HEK293 (cell line): Measurements from ENCODE around the gene SYCP2.
A peak's percentile ranks its signal among the peaks of the same experiment; 100 is the strongest.

Source experiments
- BCL11A ChIP-seq: fragments of 450-650 bp; formaldehyde crosslinking; IDR thresholded peaks from 2 replicates; pipeline ENCODE4 v1.5.1; 2016; ENCODE audit warnings: low read depth, missing biosample characterization, missing genetic modification characterization
- CTCF ChIP-seq: fragments of 450-650 bp; formaldehyde crosslinking; IDR thresholded peaks from 2 replicates; pipeline ENCODE4 v1.5.1; 2016; ENCODE audit warnings: missing biosample characterization, missing genetic modification characterization
- ELK4 ChIP-seq: IDR thresholded peaks from 2 replicates; pipeline ENCODE4 v1.6.1; 2011; ENCODE audit warnings: mild to moderate bottlenecking, low read depth, low read length, borderline replicate concordance
- KLF17 ChIP-seq: fragments of 450-650 bp; formaldehyde crosslinking; IDR thresholded peaks from 2 replicates; pipeline ENCODE4 v1.5.1; 2016; ENCODE audit warnings: missing biosample characterization, missing genetic modification characterization
- PRDM1 ChIP-seq: fragments of 450-650 bp; formaldehyde crosslinking; IDR thresholded peaks from 2 replicates; pipeline ENCODE4; 2016; ENCODE audit warnings: missing biosample characterization, missing genetic modification characterization
- RBAK ChIP-seq: fragments of 450-650 bp; formaldehyde crosslinking; IDR thresholded peaks from 2 replicates; pipeline ENCODE4 v1.5.1; 2016; ENCODE audit warnings: missing biosample characterization, missing genetic modification characterization
- REST ChIP-seq: fragments of 450-650 bp; formaldehyde crosslinking; IDR thresholded peaks from 2 replicates; pipeline ENCODE4 v1.5.1; 2016; ENCODE audit warnings: missing biosample characterization, missing genetic modification characterization
- ZBTB20 ChIP-seq: fragments of 450-650 bp; formaldehyde crosslinking; IDR thresholded peaks from 2 replicates; pipeline ENCODE4 v1.5.1; 2016; ENCODE audit warnings: missing biosample characterization, missing genetic modification characterization
- ZBTB26 ChIP-seq: fragments of 450-650 bp; formaldehyde crosslinking; optimal IDR thresholded peaks from 2 replicates; pipeline ENCODE3; 2016; ENCODE audit warnings: missing biosample characterization, mild to moderate bottlenecking, missing genetic modification characterization
- ZFP37 ChIP-seq: fragments of 450-650 bp; formaldehyde crosslinking; IDR thresholded peaks from 2 replicates; pipeline ENCODE4 v1.5.1; 2016; ENCODE audit warnings: missing biosample characterization, missing genetic modification characterization
- ZNF112 ChIP-seq: fragments of 450-650 bp; formaldehyde crosslinking; IDR thresholded peaks from 2 replicates; pipeline ENCODE4 v1.5.0; 2017; ENCODE audit warnings: missing biosample characterization, missing genetic modification characterization
- ZNF138 ChIP-seq: fragments of 450-650 bp; formaldehyde crosslinking; IDR thresholded peaks from 2 replicates; pipeline ENCODE4 v1.5.1; 2016; ENCODE audit warnings: missing biosample characterization, missing genetic modification characterization, borderline replicate concordance
- ZNF140 ChIP-seq: fragments of 450-650 bp; formaldehyde crosslinking; IDR thresholded peaks from 2 replicates; pipeline ENCODE4 v1.5.1; 2016; ENCODE audit warnings: missing biosample characterization, missing genetic modification characterization
- ZNF174 ChIP-seq: fragments of 450-650 bp; formaldehyde crosslinking; IDR thresholded peaks from 2 replicates; pipeline ENCODE4 v1.5.0; 2017; ENCODE audit warnings: missing biosample characterization, mild to moderate bottlenecking, missing genetic modification characterization
- ZNF302 ChIP-seq: fragments of 450-650 bp; formaldehyde crosslinking; IDR thresholded peaks from 2 replicates; pipeline ENCODE4 v1.5.1; 2016; ENCODE audit warnings: missing biosample characterization, missing genetic modification characterization, low read depth
- ZNF350 ChIP-seq: fragments of 450-650 bp; formaldehyde crosslinking; IDR thresholded peaks from 2 replicates; pipeline ENCODE4 v1.5.0; 2017; ENCODE audit warnings: missing biosample characterization, mild to moderate bottlenecking, missing genetic modification characterization
- ZNF362 ChIP-seq: fragments of 450-650 bp; formaldehyde crosslinking; IDR thresholded peaks from 2 replicates; pipeline ENCODE4 v1.5.1; 2016; ENCODE audit warnings: missing biosample characterization, missing genetic modification characterization
- ZNF473 ChIP-seq: fragments of 450-650 bp; formaldehyde crosslinking; IDR thresholded peaks from 2 replicates; pipeline ENCODE4 v1.5.1; 2017; ENCODE audit warnings: missing biosample characterization, missing genetic modification characterization
- ZNF513 ChIP-seq: fragments of 450-650 bp; IDR thresholded peaks from 2 replicates; pipeline ENCODE4 v1.5.1; 2018; ENCODE audit warnings: missing biosample characterization, missing genetic modification characterization
- ZNF549 ChIP-seq: fragments of 450-650 bp; IDR thresholded peaks from 2 replicates; pipeline ENCODE4 v1.5.1; 2018; ENCODE audit warnings: missing biosample characterization, missing genetic modification characterization, mild to moderate bottlenecking, inconsistent platforms, moderate library complexity
- ZNF558 ChIP-seq: fragments of 450-650 bp; formaldehyde crosslinking; IDR thresholded peaks from 2 replicates; pipeline ENCODE4 v1.5.1; 2016; ENCODE audit warnings: missing biosample characterization, missing genetic modification characterization
- ZNF596 ChIP-seq: fragments of 450-650 bp; IDR thresholded peaks from 2 replicates; pipeline ENCODE4 v1.5.0; 2018; ENCODE audit warnings: missing biosample characterization, mild to moderate bottlenecking, missing genetic modification characterization, moderate library complexity
- ZNF600 ChIP-seq: fragments of 450-650 bp; formaldehyde crosslinking; IDR thresholded peaks from 2 replicates; pipeline ENCODE4 v1.5.1; 2016; ENCODE audit warnings: missing biosample characterization, missing genetic modification characterization
- ZNF645 ChIP-seq: fragments of 450-650 bp; formaldehyde crosslinking; IDR thresholded peaks from 2 replicates; pipeline ENCODE4; 2016; ENCODE audit warnings: missing biosample characterization, missing genetic modification characterization
- ZNF76 ChIP-seq: fragments of 450-650 bp; formaldehyde crosslinking; IDR thresholded peaks from 2 replicates; pipeline ENCODE4; 2016; ENCODE audit warnings: low read depth, missing biosample characterization, missing genetic modification characterization, borderline replicate concordance

Gene SYCP2

GRCh38 chr20:59940129-59940955 lies 6.9 kb upstream of the SYCP2 start, which contains the start of the genes FAM217B and PPP1R3D (continued):
- no peak for TF ChIP-seq CTCF (tag by site-specific recombination)
- no peak for TF ChIP-seq ZNF473 (tag by site-specific recombination)
- no peak for TF ChIP-seq ZNF549
- TF ChIP-seq KLF17 (tag by site-specific recombination): peak; percentile 44; the same call in 1 of the 2 replicates
- TF ChIP-seq ZBTB26 (tag by site-specific recombination): peak; percentile 90
- no peak for TF ChIP-seq ZNF140 (tag by site-specific recombination)
- TF ChIP-seq BCL11A (tag by site-specific recombination): no peak
- TF ChIP-seq ZNF138 (tag by site-specific recombination): no peak
- no peak for TF ChIP-seq ZNF350
- TF ChIP-seq ZNF558 (tag by site-specific recombination): peak; percentile 9; the same call in 1 of the 2 replicates
- TF ChIP-seq PRDM1 (tag by site-specific recombination): no peak
- TF ChIP-seq ZNF513 (tag by site-specific recombination): no peak
- TF ChIP-seq ELK4: no peak
- peak; percentile 31; the same call in 1 of the 2 replicates for TF ChIP-seq ZBTB20 (tag by site-specific recombination)
- TF ChIP-seq ZFP37 (tag by site-specific recombination): 0 out of 2 replicates have a peak, but pooled peaks have one; percentile 47
- peak; percentile 91 for TF ChIP-seq ZNF76
- TF ChIP-seq ZNF362: no peak
- TF ChIP-seq RBAK: no peak
- no peak for TF ChIP-seq ZNF645 (tag by site-specific recombination)
- TF ChIP-seq ZNF596 (tag by site-specific recombination): no peak
- no peak for TF ChIP-seq ZNF112 (tag by site-specific recombination)
- no peak for TF ChIP-seq ZNF174
- peak; percentile 73 for TF ChIP-seq ZNF600 (tag by site-specific recombination)
- no peak for TF ChIP-seq ZNF302
- no peak; the same call in 1 of the 2 replicates for TF ChIP-seq REST
